ENCODE results near the gene NPIPB13. TPM values are rescaled to one million over a fixed set of nuclear protein-coding genes. Genes with fewer than 3 reads are reported as not detected.

The NPIPB13 gene
- total and polyA plus RNA-seq, 7 donors: 0.60 to 6.9 (median 1.4) TPM

Small RNA genes lying within 50 kb of the gene (small RNA-seq; reads per million reads assigned to genes)
- gene AC106782.4: 0 reads per million in 3 donors

Other genes starting within 250 kb of the NPIPB13 start
- 1 to 10 TPM in 1 of 4 donors, under 1 TPM in 1, not detected in 2; 0.36 to 3.9 TPM for gene DOC2A, start 237.5 kb downstream of the NPIPB13 start, total RNA-seq
- gene DOC2A, start 237.5 kb downstream of the NPIPB13 start, polyA plus RNA-seq: 1 to 10 TPM in 2 of 3 donors, under 1 TPM in 1; 0.92 to 4.6 (median 1.8) TPM
- not detected for gene C16orf92, start 225.3 kb downstream of the NPIPB13 start, total RNA-seq
- gene C16orf92, start 225.3 kb downstream of the NPIPB13 start, polyA plus RNA-seq: not detected
- gene TLCD3B, start 217.2 kb downstream of the NPIPB13 start, total RNA-seq: not detected
- gene TLCD3B, start 217.2 kb downstream of the NPIPB13 start, polyA plus RNA-seq: under 1 TPM in 1 of 3 donors, not detected in 2; 0.54 TPM
- gene ALDOA, start 182.7 kb downstream of the NPIPB13 start, total RNA-seq: 1,000 to 10,000 TPM in 1 of 4 donors, 100 to 1,000 TPM in 3; 905 to 1,010 (median 960) TPM
- 1,000 to 10,000 TPM; 1,265 to 1,667 (median 1,498) TPM for gene ALDOA, start 182.7 kb downstream of the NPIPB13 start, polyA plus RNA-seq
- 10 to 100 TPM; 39.2 to 45.6 (median 43.6) TPM for gene PPP4C, start 172.5 kb downstream of the NPIPB13 start, total RNA-seq
- gene PPP4C, start 172.5 kb downstream of the NPIPB13 start, polyA plus RNA-seq: 100 to 1,000 TPM; 118 to 155 (median 146) TPM
- 1 to 10 TPM in 3 of 4 donors, under 1 TPM in 1; 0.54 to 1.7 (median 1.1) TPM for gene TBX6, start 156.6 kb downstream of the NPIPB13 start, total RNA-seq
- 1 to 10 TPM in 1 of 3 donors, under 1 TPM in 2; 0.23 to 1.1 (median 0.60) TPM for gene TBX6, start 156.6 kb downstream of the NPIPB13 start, polyA plus RNA-seq
- 100 to 1,000 TPM in 2 of 4 donors, 10 to 100 TPM in 2; 82.1 to 110 (median 103) TPM for gene YPEL3, start 152.3 kb downstream of the NPIPB13 start, total RNA-seq
- gene YPEL3, start 152.3 kb downstream of the NPIPB13 start, polyA plus RNA-seq: 100 to 1,000 TPM in 2 of 3 donors, 10 to 100 TPM in 1; 57.6 to 126 (median 107) TPM
- 1 to 10 TPM in 3 of 4 donors, under 1 TPM in 1; 0.54 to 8.0 (median 2.9) TPM for gene GDPD3, start 134.9 kb downstream of the NPIPB13 start, total RNA-seq
- 10 to 100 TPM; 17.4 to 68.8 (median 19.0) TPM for gene GDPD3, start 134.9 kb downstream of the NPIPB13 start, polyA plus RNA-seq
- gene MAPK3, start 125.3 kb downstream of the NPIPB13 start, total RNA-seq: 10 to 100 TPM; 43.8 to 59.9 (median 57.6) TPM
- 100 to 1,000 TPM; 214 to 365 (median 321) TPM for gene MAPK3, start 125.3 kb downstream of the NPIPB13 start, polyA plus RNA-seq
- gene CORO1A, start 64.9 kb downstream of the NPIPB13 start, total RNA-seq: 10 to 100 TPM; 14.7 to 28.0 (median 24.4) TPM
- gene CORO1A, start 64.9 kb downstream of the NPIPB13 start, polyA plus RNA-seq: 100 to 1,000 TPM in 1 of 3 donors, 10 to 100 TPM in 2; 35.8 to 309 (median 40.2) TPM
- gene BOLA2B, start 54.8 kb downstream of the NPIPB13 start, total RNA-seq: 100 to 1,000 TPM in 3 of 4 donors, 10 to 100 TPM in 1; 35.4 to 186 (median 152) TPM
- 100 to 1,000 TPM; 414 to 509 (median 434) TPM for gene BOLA2B, start 54.8 kb downstream of the NPIPB13 start, polyA plus RNA-seq
- gene SLX1A, start 54.6 kb downstream of the NPIPB13 start, total RNA-seq: 10 to 100 TPM; 12.0 to 29.6 (median 18.1) TPM
- gene SLX1A, start 54.6 kb downstream of the NPIPB13 start, polyA plus RNA-seq: 10 to 100 TPM; 46.8 to 77.9 (median 61.9) TPM
- 10 to 100 TPM in 3 of 4 donors, 1 to 10 TPM in 1; 8.0 to 26.9 (median 20.3) TPM for gene SULT1A3, start 49.2 kb downstream of the NPIPB13 start, total RNA-seq
- 10 to 100 TPM; 17.4 to 21.0 (median 20.1) TPM for gene SULT1A3, start 49.2 kb downstream of the NPIPB13 start, polyA plus RNA-seq
- 10 to 100 TPM; 29.9 to 57.3 (median 43.0) TPM for gene CD2BP2, start 106.8 kb upstream of the NPIPB13 start, total RNA-seq
- gene CD2BP2, start 106.8 kb upstream of the NPIPB13 start, polyA plus RNA-seq: 10 to 100 TPM; 45.0 to 51.8 (median 48.0) TPM
- 10 to 100 TPM; 14.5 to 25.2 (median 19.2) TPM for gene TBC1D10B, start 122.0 kb upstream of the NPIPB13 start, total RNA-seq
- 10 to 100 TPM; 24.6 to 38.3 (median 25.0) TPM for gene TBC1D10B, start 122.0 kb upstream of the NPIPB13 start, polyA plus RNA-seq
- not detected for gene MYL11, start 126.3 kb upstream of the NPIPB13 start, total RNA-seq
- not detected for gene MYL11, start 126.3 kb upstream of the NPIPB13 start, polyA plus RNA-seq
- gene SEPTIN1, start 134.1 kb upstream of the NPIPB13 start, total RNA-seq: 1 to 10 TPM in 3 of 4 donors, under 1 TPM in 1; 0.82 to 5.8 (median 1.9) TPM
- gene SEPTIN1, start 134.1 kb upstream of the NPIPB13 start, polyA plus RNA-seq: 10 to 100 TPM in 1 of 3 donors, 1 to 10 TPM in 2; 1.2 to 46.6 (median 2.4) TPM
- gene ZNF48, start 146.9 kb upstream of the NPIPB13 start, total RNA-seq: 10 to 100 TPM in 3 of 4 donors, 1 to 10 TPM in 1; 8.1 to 12.8 (median 11.4) TPM
- gene ZNF48, start 146.9 kb upstream of the NPIPB13 start, polyA plus RNA-seq: 1 to 10 TPM; 2.4 to 5.9 (median 2.8) TPM
- gene ZNF771, start 159.1 kb upstream of the NPIPB13 start, total RNA-seq: 10 to 100 TPM; 17.4 to 30.7 (median 20.3) TPM
- gene ZNF771, start 159.1 kb upstream of the NPIPB13 start, polyA plus RNA-seq: 1 to 10 TPM; 2.5 to 5.2 (median 3.0) TPM
- 10 to 100 TPM; 10.5 to 19.9 (median 16.5) TPM for gene DCTPP1, start 181.6 kb upstream of the NPIPB13 start, total RNA-seq
- gene DCTPP1, start 181.6 kb upstream of the NPIPB13 start, polyA plus RNA-seq: 100 to 1,000 TPM; 140 to 175 (median 156) TPM
- 10 to 100 TPM; 25.0 to 32.3 (median 25.3) TPM for gene SEPHS2, start 197.4 kb upstream of the NPIPB13 start, total RNA-seq
- gene SEPHS2, start 197.4 kb upstream of the NPIPB13 start, polyA plus RNA-seq: 100 to 1,000 TPM in 2 of 3 donors, 10 to 100 TPM in 1; 80.5 to 213 (median 175) TPM
- 1 to 10 TPM; 1.1 to 3.8 (median 2.6) TPM for gene ITGAL, start 224.3 kb upstream of the NPIPB13 start, total RNA-seq
- gene ITGAL, start 224.3 kb upstream of the NPIPB13 start, polyA plus RNA-seq: 10 to 100 TPM in 1 of 3 donors, 1 to 10 TPM in 1, under 1 TPM in 1; 0.60 to 20.7 (median 2.8) TPM